HL-60/S4 treated with phorbol 12-myristate 13-acetate at 8.2 ng/mL for 4 days and 3 days (cell line): ENCODE results near the gene OR5AL1.
"Not testable (repeated sequence)": the region's sequence is repeated elsewhere in the genome, so short reads cannot be mapped to it uniquely, and the experiment has no call there.

Experiments
- in situ Hi-C: fragments of 300-500 bp; cut with MboI; formaldehyde crosslinking; loops from 2 replicates; pipeline ENCODE4 v1.15.0; 2022; ENCODE audit warnings: low sequenced_read_pairs

OR5AL1 gene

GRCh38 chr11:56412396-56412795 is at the start of gene OR5AL1:
Gene OR5AL1 (plus strand): TSS chr11:56412696.
- in situ Hi-C loops: no loop called here

- in situ Hi-C loops: no loop called here
These were observed 37.2 kb upstream of the OR5AL1 start, which contains the start of gene OR8U1 for GRCh38 chr11:56375324-56375723. Gene OR8U1 (plus strand): TSS chr11:56375624. CDS start chr11:56375624, 0 bp downstream.

- in situ Hi-C loops: no loop called here
These were observed 32.4 kb upstream of the OR5AL1 start for GRCh38 chr11:56380120-56380519.

GRCh38 chr11:56394381-56394780 is 18.1 kb upstream of the OR5AL1 start:
- in situ Hi-C loops: no loop called here

- in situ Hi-C loops: no loop called here
These were observed 16.4 kb upstream of the OR5AL1 start for GRCh38 chr11:56396047-56396446.

GRCh38 chr11:56401858-56402461 is 10.5 kb upstream of the OR5AL1 start:
- in situ Hi-C loops: not testable (repeated sequence)

- in situ Hi-C loops: no loop called here
These were observed 8.1 kb upstream of the OR5AL1 start for GRCh38 chr11:56404393-56404792.

- in situ Hi-C loops: no loop called here
These were observed 1.7 kb upstream of the OR5AL1 start for GRCh38 chr11:56410801-56411200.

- in situ Hi-C loops: no loop called here
These were observed 41.0 kb downstream of the OR5AL1 start for GRCh38 chr11:56453521-56453920.

GRCh38 chr11:56457076-56457475 is 44.6 kb downstream of the OR5AL1 start:
- in situ Hi-C loops: no loop called here
